Pancreas (tissue), 10 donors: ENCODE results near the gene ACOX1. TPM values are rescaled to one million over a fixed set of nuclear protein-coding genes. Genes with fewer than 3 reads are reported as not detected.

Experiments
- ATAC-seq, 4 donors: fragments of 200-7000 bp; cut with Tn5 transposase; one replicate each; pipeline versions ENCODE4 v1.8.0 to v1.9.1; 2020; ENCODE audit warnings: mild to moderate bottlenecking in 4 of 4, moderate library complexity in 4 of 4
- DNase-seq, 6 donors: peaks; one replicate each; pipeline ENCODE4 v3.0.0-alpha.2; 2020
- FAIRE-seq: peaks from 2 replicates; lab custom pipeline; 2012; peaks lifted over from hg19 to GRCh38; lab: Jason Lieb, UNC
- H3K27ac ChIP-seq, 4 donors: fragments of 200-600 bp; sonication (generic); 1 replicate in 3 of 4; 2 replicates in 1 of 4; pipeline versions ENCODE4 v1.5.0 to v1.8.0; 2020
- H3K27me3 ChIP-seq, 4 donors: fragments of 200-600 bp; one replicate each; pipeline ENCODE4 v1.8.0; 2021
- H3K36me3 ChIP-seq, 3 donors: fragments of 200-600 bp; sonication (generic) in 1 of 3; one replicate each; pipeline versions ENCODE4 v1.5.0 to v1.8.0; 2020 to 2021
- H3K4me1 ChIP-seq, 3 donors: fragments of 200-600 bp; one replicate each; pipeline ENCODE4 v1.8.0; 2021
- H3K4me3 ChIP-seq, 4 donors: fragments of 200-600 bp; sonication (generic) in 2 of 4; one replicate each; pipeline versions ENCODE4 v1.5.0 to v1.8.0; 2020 to 2021
- H3K9me3 ChIP-seq, 4 donors: fragments of 200-600 bp; one replicate each; pipeline ENCODE4 v1.8.0; 2021
- WGBS, 2 donors: extraction: QIAGEN DNeasy Blood & Tissue Kit; methylation state at CpG; one replicate each; pipeline ENCODE4 v1.1.7; 2013; 5-methylcytosine and 5-hydroxymethylcytosine counted together
- intact Hi-C, 3 donors: fragments of 100-400 bp; cut with DNase I; formaldehyde crosslinking; loops; one replicate each; pipeline versions ENCODE4 v1.11.1 to v1.14.2; 2022
- polyA plus RNA-seq, 2 donors: library from polyadenylated mRNA; stranded (reverse); fragments of 200-250 nt; gene quantifications; one replicate each; pipeline ENCODE4 v1.2.3, GENCODE V29; 2013
- total RNA-seq, 6 donors: library from RNA; stranded (reverse); fragmentation: NEBNext Ultra II Directional in 4 of 6; extraction: Animal tissue kit (Norgen Biotek cat#: 25700) in 4 of 6; gene quantifications; one replicate each; pipeline versions ENCODE4 v1.2.1 to v1.2.4, GENCODE V29; 2021 to 2023
- TF ChIP-seq, protein P1 (sequence below), 4 donors: fragments of 200-600 bp; sonication (generic) in 3 of 4; IDR thresholded peaks; one replicate each; pipeline versions ENCODE4 v1.5.0 to v1.8.0; 2021; ENCODE audit warnings: antibody characterized with exemption in 4 of 4
- donor health status: healthy with polysubstance abuse.
- donor health status: DM: no; HTN: no; CAD: no; lungs with moderate emphysema.
- donor health status: DM: no; HTN: no; CAD: no.
- donor health status: control.
- donor health status: control.
- donor health status: Bipolar disorder and iron deficiency.
- donor health status: DM: yes; HTN: yes; CAD: no.
- donor health status: DM: no; HTN: no; CAD: no.
- donor health status: DM: no; HTN: no; CAD: no.
- donor health status: DM: yes; HTN: yes; CAD: no.

The ACOX1 gene
- total and polyA plus RNA-seq, 8 donors: 16.3 to 74.2 (median 57.5) TPM

DNA sequence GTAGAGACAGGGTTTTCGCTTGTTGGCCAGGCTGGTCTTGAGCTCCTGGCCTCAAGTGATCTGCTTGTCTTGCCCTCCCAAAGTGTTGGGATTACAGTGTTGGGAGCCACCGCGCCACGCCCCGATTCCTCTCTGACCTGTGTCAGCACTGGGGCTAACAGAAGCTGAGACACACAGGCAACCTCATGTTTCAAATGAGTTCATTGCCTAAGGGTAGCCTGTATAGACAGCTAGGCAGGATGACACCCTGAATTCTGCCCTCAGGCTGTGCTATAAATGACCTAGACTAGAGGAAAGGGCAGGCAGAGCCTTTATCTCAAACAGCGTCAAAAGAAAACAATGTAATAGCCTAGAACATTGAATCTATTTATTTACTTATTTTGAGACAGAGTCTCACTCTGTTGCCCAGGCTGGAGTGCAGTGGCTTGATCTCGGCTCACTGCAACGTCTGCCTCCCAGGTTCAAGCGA lies 19.4 kb upstream of the ACOX1 start:
- H3K4me1 ChIP-seq: peaks cover 8 to 11% (median 8%) of the 10 kb centered on the region in 3 donors
- intact Hi-C loops: loop anchor here in 1 of 3 donors (10.0 kb wide), 1 partner anchor 84 kb away; no protein-coding TSS in a partner anchor
- ATAC-seq (no peak), FAIRE-seq (no peak), DNase-seq (no peak)
- 88% methylated on average over 9 of the region's 9 CpGs for WGBS, 2 donors
- no peak overlapping the region for H3K4me3 ChIP-seq
- peaks cover 0 to 3% (median 0%) of the 10 kb centered on the region in 3 donors for H3K36me3 ChIP-seq
- no peaks in the 10 kb centered on the region for H3K9me3 ChIP-seq
- TF ChIP-seq, protein P1, sequence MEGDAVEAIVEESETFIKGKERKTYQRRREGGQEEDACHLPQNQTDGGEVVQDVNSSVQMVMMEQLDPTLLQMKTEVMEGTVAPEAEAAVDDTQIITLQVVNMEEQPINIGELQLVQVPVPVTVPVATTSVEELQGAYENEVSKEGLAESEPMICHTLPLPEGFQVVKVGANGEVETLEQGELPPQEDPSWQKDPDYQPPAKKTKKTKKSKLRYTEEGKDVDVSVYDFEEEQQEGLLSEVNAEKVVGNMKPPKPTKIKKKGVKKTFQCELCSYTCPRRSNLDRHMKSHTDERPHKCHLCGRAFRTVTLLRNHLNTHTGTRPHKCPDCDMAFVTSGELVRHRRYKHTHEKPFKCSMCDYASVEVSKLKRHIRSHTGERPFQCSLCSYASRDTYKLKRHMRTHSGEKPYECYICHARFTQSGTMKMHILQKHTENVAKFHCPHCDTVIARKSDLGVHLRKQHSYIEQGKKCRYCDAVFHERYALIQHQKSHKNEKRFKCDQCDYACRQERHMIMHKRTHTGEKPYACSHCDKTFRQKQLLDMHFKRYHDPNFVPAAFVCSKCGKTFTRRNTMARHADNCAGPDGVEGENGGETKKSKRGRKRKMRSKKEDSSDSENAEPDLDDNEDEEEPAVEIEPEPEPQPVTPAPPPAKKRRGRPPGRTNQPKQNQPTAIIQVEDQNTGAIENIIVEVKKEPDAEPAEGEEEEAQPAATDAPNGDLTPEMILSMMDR (IDR thresholded peaks at IDR 0.05): no peak
- no peak overlapping the region for H3K27ac ChIP-seq
- no peaks in the 10 kb centered on the region for H3K27me3 ChIP-seq

DNA sequence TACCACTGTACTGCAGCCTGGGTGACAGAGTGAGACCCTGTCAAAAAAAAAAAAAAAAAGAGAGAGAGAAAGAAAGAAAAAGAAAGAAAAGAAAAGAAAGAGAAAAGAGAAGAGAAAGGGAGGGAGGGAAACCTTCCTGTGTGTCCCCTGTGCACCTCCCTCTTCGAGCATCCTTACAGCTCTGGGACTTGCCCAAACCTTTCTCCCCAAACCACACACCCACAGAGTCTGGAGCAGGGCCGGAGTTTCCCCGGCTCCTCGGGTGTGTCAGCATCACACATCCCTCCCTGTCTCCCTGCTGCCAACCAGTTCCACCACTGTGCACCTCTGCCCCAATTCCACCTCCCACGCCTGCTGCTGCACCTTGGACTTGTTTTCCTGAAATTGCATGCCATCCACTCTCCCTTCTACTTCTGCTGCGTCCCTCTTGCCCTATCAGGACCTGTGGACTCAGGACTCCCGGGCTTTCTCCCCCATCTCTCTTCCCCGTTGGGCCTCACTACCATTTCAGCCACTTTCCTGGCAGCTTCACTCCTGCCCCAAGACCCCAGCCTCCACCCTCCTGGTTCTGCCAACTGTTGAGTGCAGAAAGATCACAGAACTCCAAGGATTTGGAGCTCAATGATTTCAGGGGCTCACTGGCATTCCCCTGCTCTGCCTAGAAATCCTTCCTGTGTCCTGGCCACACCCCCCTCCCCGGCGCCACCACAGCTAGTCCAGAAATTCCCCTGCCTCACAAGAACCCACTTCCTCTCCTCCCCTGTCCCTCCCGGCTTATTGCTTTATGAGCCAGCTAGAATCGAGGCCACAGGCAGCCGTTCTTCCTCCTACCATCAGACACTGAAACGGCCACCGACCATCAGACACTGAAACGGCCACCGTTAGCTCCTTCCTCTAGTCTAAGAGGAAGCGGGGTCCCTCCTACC lies 18.0 kb upstream of the ACOX1 start:
- Histone ChIP-seq H3K4me3 (no peak overlapping the region), H3K36me3 (peaks cover 0 to 8% (median 0%) of the 10 kb centered on the region in 3 donors), H3K27me3 (no peaks in the 10 kb centered on the region), H3K9me3 (no peaks in the 10 kb centered on the region), H3K27ac (no peak overlapping the region), H3K4me1 (peaks cover 0 to 8% (median 6%) of the 10 kb centered on the region in 3 donors)
- no peak for FAIRE-seq
- ATAC-seq: peak in 3 of 4 donors; percentile 16 to 46 (median 39)
- TF ChIP-seq, protein P1 (IDR thresholded peaks at IDR 0.05): no peak
- WGBS, 2 donors: 71 to 74% methylated on average over 18 of the region's 18 CpGs
- intact Hi-C loops: loop anchor here in 1 of 3 donors (10.0 kb wide), 1 partner anchor 82 kb away; no protein-coding TSS in a partner anchor
- peak in 2 of 6 donors; percentile 28 to 42 for DNase-seq

DNA sequence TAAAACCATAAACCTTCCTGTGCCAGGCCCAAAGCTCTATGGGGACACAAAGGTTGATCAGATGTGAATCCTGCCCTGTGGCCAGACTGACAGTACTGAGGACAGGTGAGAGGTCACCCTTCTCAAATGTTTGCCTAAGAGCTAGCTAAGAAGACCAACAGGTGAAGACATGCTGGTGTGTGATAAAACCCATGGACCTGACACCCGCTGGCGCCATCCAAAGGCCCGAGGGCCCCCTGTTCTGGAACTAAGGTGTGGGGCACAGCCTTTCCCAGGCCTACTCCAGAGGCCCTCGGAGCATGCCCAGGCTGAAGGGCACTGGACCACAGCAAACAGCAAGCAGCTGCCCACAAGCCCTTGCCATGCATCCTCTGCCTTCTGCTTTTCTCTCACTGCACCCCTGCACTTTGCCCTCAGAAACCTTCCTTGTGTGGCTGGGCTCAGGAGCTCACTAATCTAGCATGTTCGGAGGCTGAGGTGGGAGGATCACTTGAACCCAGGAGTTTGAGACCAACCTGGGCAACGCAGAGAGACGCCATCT lies 16.5 kb upstream of the ACOX1 start:
- Histone ChIP-seq H3K27ac (no peak overlapping the region), H3K4me3 (no peak overlapping the region), H3K4me1 (peaks cover 0 to 4% (median under 1%) of the 10 kb centered on the region in 3 donors), H3K27me3 (no peaks in the 10 kb centered on the region), H3K36me3 (peaks cover 0 to 14% (median 0%) of the 10 kb centered on the region in 3 donors), H3K9me3 (no peaks in the 10 kb centered on the region)
- no peak for ATAC-seq
- intact Hi-C loops: loop anchor here in 1 of 3 donors (10.0 kb wide), 1 partner anchor 81 kb away; no protein-coding TSS in a partner anchor
- 91 to 97% methylated on average over 7 of the region's 7 CpGs for WGBS, 2 donors
- peak in 1 of 6 donors; percentile 21 for DNase-seq
- no peak for FAIRE-seq
- TF ChIP-seq, protein P1 (IDR thresholded peaks at IDR 0.05): no peak

DNA sequence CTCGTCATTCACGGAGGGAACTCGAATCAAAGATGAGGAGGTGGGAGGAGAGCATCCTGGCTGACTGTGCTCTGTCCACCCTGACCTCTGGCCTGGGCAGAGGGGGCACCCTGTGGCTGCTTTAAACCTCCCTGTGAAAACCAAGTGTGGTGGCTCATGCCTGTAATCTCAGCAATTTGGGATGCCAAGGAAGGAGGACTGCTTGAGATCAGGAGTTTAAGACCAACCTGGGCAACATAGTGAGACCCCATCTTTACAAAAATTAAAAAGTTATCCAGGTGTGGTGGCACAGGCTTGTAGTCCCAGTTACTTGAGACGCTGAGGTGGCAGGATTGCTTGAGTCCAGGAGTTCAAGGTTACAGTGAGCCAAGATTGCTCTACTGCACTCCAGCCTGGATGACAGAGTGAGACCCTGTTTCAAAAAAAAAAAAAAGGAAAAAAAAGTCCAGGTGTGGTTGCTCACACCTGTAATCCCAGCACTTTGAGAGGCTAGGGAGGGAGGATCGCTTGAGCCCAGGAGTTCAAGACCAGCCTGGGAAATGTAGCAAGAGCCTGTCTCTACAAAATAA lies 15.9 kb upstream of the ACOX1 start:
- Histone ChIP-seq H3K9me3 (no peaks in the 10 kb centered on the region), H3K27me3 (no peaks in the 10 kb centered on the region), H3K4me1 (no peaks in the 10 kb centered on the region), H3K4me3 (no peak overlapping the region), H3K36me3 (peaks cover 0 to 14% (median 0%) of the 10 kb centered on the region in 3 donors), H3K27ac (no peak overlapping the region)
- WGBS, 2 donors: 71 to 75% methylated on average over 5 of the region's 5 CpGs
- intact Hi-C loops: loop anchor here in 1 of 3 donors (10.0 kb wide), 1 partner anchor 80 kb away; no protein-coding TSS in a partner anchor
- FAIRE-seq (no peak), DNase-seq (no peak), ATAC-seq (no peak)
- TF ChIP-seq, protein P1 (IDR thresholded peaks at IDR 0.05): no peak
